ENCODE results near the gene AHNAK.

DNA sequence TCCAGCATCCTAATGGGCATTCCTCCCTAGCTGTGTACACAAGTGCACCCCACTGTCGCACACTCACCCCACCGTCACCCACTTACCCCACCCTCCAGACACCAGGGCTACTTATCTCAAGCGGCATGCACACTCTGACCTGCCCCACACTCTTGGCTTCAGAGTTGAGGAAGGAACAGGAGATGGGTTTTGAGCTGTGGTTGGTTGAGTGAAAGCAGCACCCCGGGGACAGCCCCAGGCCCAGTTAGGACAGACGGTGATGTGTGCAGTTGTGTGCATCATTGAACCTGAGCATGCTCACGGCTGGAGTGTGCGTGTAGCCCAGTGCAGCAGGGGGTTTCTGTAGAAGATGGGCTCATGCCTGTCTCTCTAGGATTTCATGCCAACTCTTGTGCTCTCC is 32.5 kb downstream of the AHNAK start:
- TF ChIP-seq, protein P1, sequence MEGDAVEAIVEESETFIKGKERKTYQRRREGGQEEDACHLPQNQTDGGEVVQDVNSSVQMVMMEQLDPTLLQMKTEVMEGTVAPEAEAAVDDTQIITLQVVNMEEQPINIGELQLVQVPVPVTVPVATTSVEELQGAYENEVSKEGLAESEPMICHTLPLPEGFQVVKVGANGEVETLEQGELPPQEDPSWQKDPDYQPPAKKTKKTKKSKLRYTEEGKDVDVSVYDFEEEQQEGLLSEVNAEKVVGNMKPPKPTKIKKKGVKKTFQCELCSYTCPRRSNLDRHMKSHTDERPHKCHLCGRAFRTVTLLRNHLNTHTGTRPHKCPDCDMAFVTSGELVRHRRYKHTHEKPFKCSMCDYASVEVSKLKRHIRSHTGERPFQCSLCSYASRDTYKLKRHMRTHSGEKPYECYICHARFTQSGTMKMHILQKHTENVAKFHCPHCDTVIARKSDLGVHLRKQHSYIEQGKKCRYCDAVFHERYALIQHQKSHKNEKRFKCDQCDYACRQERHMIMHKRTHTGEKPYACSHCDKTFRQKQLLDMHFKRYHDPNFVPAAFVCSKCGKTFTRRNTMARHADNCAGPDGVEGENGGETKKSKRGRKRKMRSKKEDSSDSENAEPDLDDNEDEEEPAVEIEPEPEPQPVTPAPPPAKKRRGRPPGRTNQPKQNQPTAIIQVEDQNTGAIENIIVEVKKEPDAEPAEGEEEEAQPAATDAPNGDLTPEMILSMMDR (IDR thresholded peaks at IDR 0.05; ENCODE audit: low read depth, low read length) = no peak
- TF ChIP-seq POLR2A (IDR thresholded peaks at IDR 0.05; ENCODE audit: extremely low read depth, insufficient read length) = no peak
- TF ChIP-seq, protein P2, sequence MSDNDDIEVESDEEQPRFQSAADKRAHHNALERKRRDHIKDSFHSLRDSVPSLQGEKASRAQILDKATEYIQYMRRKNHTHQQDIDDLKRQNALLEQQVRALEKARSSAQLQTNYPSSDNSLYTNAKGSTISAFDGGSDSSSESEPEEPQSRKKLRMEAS (IDR thresholded peaks at IDR 0.05; ENCODE audit: low read depth, low read length) = no peak
